GM23248 (cell line): ENCODE data around the gene NFIX.

Experiments
- EZH2 ChIP-seq: fragments of 200-600 bp; sonication (generic); IDR thresholded peaks from 2 replicates; pipeline ENCODE4 v1.6.1; 2018; ENCODE audit warnings: antibody characterized with exemption, mild to moderate bottlenecking; ENCODE audit not compliant: insufficient read depth, poor library complexity, severe bottlenecking
- EZH2phosphoT487 ChIP-seq: fragments of 200-600 bp; sonication (generic); IDR thresholded peaks from 2 replicates; pipeline ENCODE4 v1.6.1; 2018; ENCODE audit warnings: antibody characterized with exemption, moderate library complexity, mild to moderate bottlenecking, low read depth; ENCODE audit not compliant: insufficient read depth

GRCh38 chr19:13110099-13110610 is 114.9 kb downstream of the NFIX start:
- TF ChIP-seq EZH2 (no peak), EZH2phosphoT487 (no peak)
